HG02943 (cell line): ENCODE results near the gene SEMA5A.

Experiments
- ATAC-seq: cut with Tn5 transposase; IDR thresholded peaks from one replicate; pipeline ENCODE4 v1.9.1; 2021; ENCODE audit warnings: mild to moderate bottlenecking, low read depth, moderate library complexity; ENCODE audit not compliant: unreplicated experiment

The SEMA5A gene

GRCh38 chr5:9294793-9295465, 250.9 kb downstream of the SEMA5A start:
- no peak for ATAC-seq

GRCh38 chr5:9288234-9288633, 257.6 kb downstream of the SEMA5A start:
- no peak for ATAC-seq

GRCh38 chr5:9284781-9285307, 261.0 kb downstream of the SEMA5A start:
- ATAC-seq = no peak

- no peak for ATAC-seq
Observed at GRCh38 chr5:9284272-9284671, 261.6 kb downstream of the SEMA5A start.

- ATAC-seq = no peak
Observed at GRCh38 chr5:9283473-9283872, 262.4 kb downstream of the SEMA5A start.

- no peak for ATAC-seq
Observed at GRCh38 chr5:9283021-9283420, 262.9 kb downstream of the SEMA5A start.

- ATAC-seq = no peak
Observed at GRCh38 chr5:9282211-9282610, 263.7 kb downstream of the SEMA5A start.

GRCh38 chr5:9279774-9280173, 266.1 kb downstream of the SEMA5A start:
- ATAC-seq = no peak

GRCh38 chr5:9278921-9279603, 266.8 kb downstream of the SEMA5A start:
- no peak for ATAC-seq

GRCh38 chr5:9269014-9269413, 276.9 kb downstream of the SEMA5A start:
- no peak for ATAC-seq

- ATAC-seq = no peak
Observed at GRCh38 chr5:9268226-9268625, 277.6 kb downstream of the SEMA5A start.

- ATAC-seq = no peak
Observed at GRCh38 chr5:9265441-9266287, 280.2 kb downstream of the SEMA5A start.

GRCh38 chr5:9264301-9264700, 281.6 kb downstream of the SEMA5A start:
- ATAC-seq = no peak

GRCh38 chr5:9263656-9264055, 282.2 kb downstream of the SEMA5A start:
- ATAC-seq = no peak

GRCh38 chr5:9251379-9251980, 294.4 kb downstream of the SEMA5A start:
- ATAC-seq = no peak

GRCh38 chr5:9249231-9249630, 296.6 kb downstream of the SEMA5A start:
- ATAC-seq = no peak

GRCh38 chr5:9245071-9245470, 300.8 kb downstream of the SEMA5A start:
- no peak for ATAC-seq

- no peak for ATAC-seq
Observed at GRCh38 chr5:9244417-9244816, 301.5 kb downstream of the SEMA5A start.

- ATAC-seq = no peak
Observed at GRCh38 chr5:9241479-9242305, 304.2 kb downstream of the SEMA5A start.

GRCh38 chr5:9240431-9240830, 305.4 kb downstream of the SEMA5A start:
- ATAC-seq = no peak
